ENCODE data around the gene KANK3.
A peak's percentile ranks its signal among the peaks of the same experiment; 100 is the strongest.

Gene KANK3

DNA sequence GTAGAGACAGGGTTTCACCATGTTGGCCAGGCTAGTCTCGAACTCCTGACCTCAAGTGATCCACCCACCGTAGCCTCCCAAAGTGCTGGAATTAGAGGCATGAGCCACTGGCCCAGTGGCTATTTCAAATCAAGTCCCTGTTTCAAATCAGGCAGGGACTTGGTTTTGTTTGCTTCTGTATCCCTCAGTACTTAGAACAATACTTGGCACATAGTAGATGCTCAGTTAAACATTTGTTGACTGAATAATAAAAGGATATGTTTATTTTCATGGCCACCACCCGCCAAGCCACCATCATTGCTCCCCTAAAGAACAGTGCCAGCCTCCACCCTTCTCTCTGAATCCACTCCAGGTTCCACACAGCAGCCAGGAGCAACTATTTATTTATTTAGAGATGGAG is 17.6 kb downstream of the KANK3 start:
- no peaks in the 10 kb centered on the region for H3K9me3 ChIP-seq
- no peak for DNase-seq
- no peak for TF ChIP-seq CTCF (IDR thresholded peaks at IDR 0.05)
- peaks cover 0 to 27% (median 22%) of the 10 kb centered on the region in 4 donors for H3K4me1 ChIP-seq
- H3K4me3 ChIP-seq = no peak overlapping the region
- intact Hi-C loops (cut with DNase I; ENCODE audit: low total_unique reads) = no loop called here
- no peak overlapping the region for H3K27ac ChIP-seq
- no peaks in the 10 kb centered on the region for H3K27me3 ChIP-seq
- H3K36me3 ChIP-seq = peaks cover 0 to 28% (median 28%) of the 10 kb centered on the region in 3 donors

DNA sequence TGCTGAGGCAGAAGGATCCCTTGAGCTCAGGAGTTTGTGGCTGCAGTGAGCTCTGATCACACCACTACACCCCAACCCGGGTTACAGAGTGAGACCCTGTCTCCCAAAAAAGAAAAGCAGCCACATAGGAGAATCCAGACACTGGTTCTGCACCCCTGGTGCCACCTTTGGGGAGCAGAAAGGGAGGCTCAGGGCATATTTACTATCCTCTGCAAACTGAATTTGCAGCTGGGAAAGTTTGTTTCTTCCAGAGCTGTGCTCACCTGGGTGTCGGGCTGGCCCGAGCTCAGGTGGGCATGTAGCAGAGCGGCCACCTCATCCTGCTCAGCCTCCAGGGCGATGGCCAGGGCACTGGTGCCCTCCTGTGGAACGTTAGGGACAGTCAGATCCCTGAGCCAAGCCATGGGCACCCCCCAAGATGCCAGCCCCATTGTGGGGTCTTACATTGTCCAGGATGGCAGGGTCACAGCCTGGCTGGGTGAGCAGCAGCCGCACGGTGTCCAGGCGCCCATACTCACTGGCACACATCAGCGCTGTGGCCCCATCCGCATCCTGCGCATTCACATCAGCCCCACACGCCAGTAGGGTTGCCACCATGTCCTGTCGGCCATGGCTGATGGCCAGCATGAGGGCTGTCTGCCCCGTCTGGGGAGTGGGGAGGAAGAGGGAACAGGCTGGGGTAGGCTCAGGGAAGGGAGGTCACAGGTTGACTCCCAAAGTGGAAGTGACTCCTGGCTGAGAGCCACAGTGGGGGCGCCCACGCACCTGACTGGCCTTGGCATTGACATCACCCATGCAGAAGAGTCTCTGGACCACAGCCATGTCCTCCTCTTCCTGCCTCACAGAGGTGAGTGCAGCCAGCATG is 18.6 kb downstream of the KANK3 start:
- peaks cover 0 to 36% (median 30%) of the 10 kb centered on the region in 4 donors for H3K4me1 ChIP-seq
- no peak overlapping the region for H3K27ac ChIP-seq
- TF ChIP-seq CTCF (IDR thresholded peaks at IDR 0.05) = no peak

GRCh38 chr19:8323781-8324185 is 19.3 kb downstream of the KANK3 start:
- DNase-seq = no peak
- H3K27me3 ChIP-seq = no peaks in the 10 kb centered on the region
- peaks cover 0 to 26% (median 23%) of the 10 kb centered on the region in 3 donors for H3K36me3 ChIP-seq
- TF ChIP-seq CTCF (IDR thresholded peaks at IDR 0.05) = no peak
- no peak overlapping the region for H3K4me3 ChIP-seq
- no peaks in the 10 kb centered on the region for H3K9me3 ChIP-seq
- no peak overlapping the region for H3K27ac ChIP-seq
- H3K4me1 ChIP-seq = peaks cover 0 to 36% (median 30%) of the 10 kb centered on the region in 4 donors
- intact Hi-C loops (cut with DNase I; ENCODE audit: low total_unique reads) = no loop called here

More for the DNA sequence above, 18.6 kb downstream of the KANK3 start:
- intact Hi-C loops (cut with DNase I; ENCODE audit: low total_unique reads) = no loop called here
- H3K36me3 ChIP-seq = peaks cover 0 to 26% (median 23%) of the 10 kb centered on the region in 3 donors
- H3K9me3 ChIP-seq = no peaks in the 10 kb centered on the region
- no peak overlapping the region for H3K4me3 ChIP-seq
- no peaks in the 10 kb centered on the region for H3K27me3 ChIP-seq
- no peak for DNase-seq

DNA sequence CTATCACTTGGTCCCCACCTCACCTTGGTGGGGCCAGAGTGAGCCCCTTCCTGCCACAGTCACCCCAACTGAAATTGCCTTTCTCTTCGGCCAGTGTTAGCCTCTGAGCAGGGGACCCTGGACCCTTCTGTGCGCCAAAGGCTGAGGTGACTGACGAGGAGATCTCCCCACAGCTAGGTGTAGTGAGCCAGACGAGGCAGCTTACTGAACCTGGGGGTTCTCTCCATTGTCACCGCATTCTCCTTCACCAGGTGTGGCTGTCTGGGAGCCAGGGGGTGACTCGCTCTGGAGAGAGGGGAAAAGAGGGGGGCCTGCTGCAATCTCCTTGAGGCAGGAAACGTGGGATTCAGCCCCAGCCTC is 20.4 kb downstream of the KANK3 start:
- Histone ChIP-seq H3K4me1 (peaks cover 0 to 36% (median 30%) of the 10 kb centered on the region in 4 donors), H3K27me3 (no peaks in the 10 kb centered on the region), H3K9me3 (no peaks in the 10 kb centered on the region), H3K36me3 (peaks cover 0 to 26% (median 23%) of the 10 kb centered on the region in 3 donors), H3K4me3 (peak overlapping the region; percentile 91 to 98), H3K27ac (peak overlapping the region in 1 of 2 donors; percentile 93)
- intact Hi-C loops (cut with DNase I; ENCODE audit: low total_unique reads) = no loop called here
- no peak for DNase-seq
- no peak for TF ChIP-seq CTCF (IDR thresholded peaks at IDR 0.05)

DNA sequence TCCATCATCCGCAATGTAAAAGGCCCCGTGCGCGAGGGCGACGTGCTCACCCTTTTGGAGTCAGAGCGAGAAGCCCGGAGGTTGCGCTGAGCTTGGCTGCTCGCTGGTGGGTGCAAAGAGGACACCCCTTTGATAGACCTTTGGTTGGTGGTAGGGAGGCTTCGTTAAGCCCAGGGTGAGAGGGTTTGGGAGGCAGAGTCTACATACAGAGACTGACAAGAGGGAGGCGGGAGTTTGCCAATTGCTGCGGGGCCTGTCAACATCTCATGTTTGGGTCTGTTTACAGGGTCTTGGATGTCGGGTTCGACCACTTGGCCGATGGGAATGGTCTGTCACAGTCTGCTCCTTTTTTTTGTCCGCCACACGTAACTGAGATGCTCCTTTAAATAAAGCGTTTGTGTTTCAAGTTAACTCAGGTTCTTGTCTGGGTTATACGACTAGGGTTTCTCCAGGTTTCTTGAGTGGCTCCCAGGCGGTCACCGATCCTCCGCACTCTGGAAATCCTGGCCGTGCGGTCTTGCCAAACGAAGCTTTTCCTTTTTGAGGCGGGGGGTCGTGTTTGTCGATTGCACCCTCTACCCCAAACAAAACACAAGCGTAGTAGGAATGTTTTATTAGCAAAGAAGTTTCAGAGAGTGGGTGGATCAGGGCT is 20.9 kb downstream of the KANK3 start:
- Histone ChIP-seq H3K4me3 (peak overlapping the region; percentile 91 to 98), H3K36me3 (peaks cover 0 to 27% (median 26%) of the 10 kb centered on the region in 3 donors), H3K27ac (peak overlapping the region; percentile 93 to 95), H3K4me1 (peaks cover 0 to 36% (median 30%) of the 10 kb centered on the region in 4 donors), H3K27me3 (no peaks in the 10 kb centered on the region), H3K9me3 (no peaks in the 10 kb centered on the region)
- intact Hi-C loops (cut with DNase I; ENCODE audit: low total_unique reads) = no loop called here
- no peak for TF ChIP-seq CTCF (IDR thresholded peaks at IDR 0.05)
- no peak for DNase-seq

Data from tibial artery (tissue), 4 donors.